Right atrium auricular region (tissue), 2 donors: ENCODE results near the gene CABLES1. TPM values are rescaled to one million over a fixed set of nuclear protein-coding genes. Genes with fewer than 3 reads are reported as not detected.

Experiments
- DNase-seq: peaks from one replicate; pipeline ENCODE4 v3.0.0-alpha.2; 2019; ENCODE audit warnings: low spot score
- H3K27ac ChIP-seq, 2 donors: fragments of 200-600 bp; sonication (generic); 1 replicate in 1 of 2; 2 replicates in 1 of 2; pipeline ENCODE4 v1.5.1; 2016 to 2019
- H3K27me3 ChIP-seq, 2 donors: fragments of 200-600 bp; sonication (generic); one replicate each; pipeline versions ENCODE4 v1.5.1 to v1.6.0; 2017 to 2019
- H3K36me3 ChIP-seq: fragments of 200-600 bp; sonication (generic); one replicate; pipeline ENCODE4 v1.5.1; 2016
- H3K4me1 ChIP-seq, 2 donors: fragments of 200-600 bp; sonication (generic); one replicate each; pipeline versions ENCODE4 v1.5.1 to v1.6.0; 2017 to 2019
- H3K4me3 ChIP-seq, 2 donors: fragments of 200-600 bp; sonication (generic); 1 replicate in 1 of 2; 2 replicates in 1 of 2; pipeline ENCODE4 v1.5.1; 2017 to 2019; ENCODE audit warnings: mild to moderate bottlenecking in 1 of 2, moderate library complexity in 1 of 2
- H3K9me3 ChIP-seq, 2 donors: fragments of 200-600 bp; sonication (generic); one replicate each; pipeline ENCODE4 v1.5.1; 2019
- total RNA-seq, 2 donors: library from RNA; depleted of rRNA; stranded (reverse); fragments of >200 nt; gene quantifications; one replicate each; pipeline ENCODE4 v1.1.0, GENCODE V29; 2016
- TF ChIP-seq, protein P1 (sequence below), 2 donors: fragments of 200-600 bp; sonication (generic); IDR thresholded peaks; one replicate each; pipeline ENCODE4 v1.5.1; 2019; ENCODE audit warnings: antibody characterized with exemption in 2 of 2

CABLES1 gene
- total RNA-seq, 2 donors from 2014 or later: 5.4 to 6.9 TPM

DNA sequence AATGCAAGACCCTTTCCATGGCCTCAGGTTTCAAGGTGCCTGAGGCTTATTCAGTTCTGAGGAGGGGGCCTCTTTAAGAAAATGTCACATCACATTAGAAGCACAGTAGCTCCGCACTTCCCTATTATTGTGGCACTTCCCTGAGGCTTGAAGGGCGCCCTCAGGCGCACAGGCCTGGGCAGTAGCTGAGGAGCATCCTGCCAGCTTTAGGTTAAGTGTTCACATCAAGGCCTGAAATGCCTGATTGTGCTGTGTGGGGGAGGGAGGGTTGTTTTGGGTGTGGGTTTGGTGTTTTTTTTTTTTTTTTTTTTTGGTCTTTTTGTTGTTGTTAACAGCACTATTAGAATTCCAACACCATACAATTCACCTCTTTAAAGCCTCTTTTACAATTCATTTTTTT lies 107.9 kb downstream of the CABLES1 start:
- H3K27me3 ChIP-seq: no peaks in the 10 kb centered on the region
- TF ChIP-seq, protein P1, sequence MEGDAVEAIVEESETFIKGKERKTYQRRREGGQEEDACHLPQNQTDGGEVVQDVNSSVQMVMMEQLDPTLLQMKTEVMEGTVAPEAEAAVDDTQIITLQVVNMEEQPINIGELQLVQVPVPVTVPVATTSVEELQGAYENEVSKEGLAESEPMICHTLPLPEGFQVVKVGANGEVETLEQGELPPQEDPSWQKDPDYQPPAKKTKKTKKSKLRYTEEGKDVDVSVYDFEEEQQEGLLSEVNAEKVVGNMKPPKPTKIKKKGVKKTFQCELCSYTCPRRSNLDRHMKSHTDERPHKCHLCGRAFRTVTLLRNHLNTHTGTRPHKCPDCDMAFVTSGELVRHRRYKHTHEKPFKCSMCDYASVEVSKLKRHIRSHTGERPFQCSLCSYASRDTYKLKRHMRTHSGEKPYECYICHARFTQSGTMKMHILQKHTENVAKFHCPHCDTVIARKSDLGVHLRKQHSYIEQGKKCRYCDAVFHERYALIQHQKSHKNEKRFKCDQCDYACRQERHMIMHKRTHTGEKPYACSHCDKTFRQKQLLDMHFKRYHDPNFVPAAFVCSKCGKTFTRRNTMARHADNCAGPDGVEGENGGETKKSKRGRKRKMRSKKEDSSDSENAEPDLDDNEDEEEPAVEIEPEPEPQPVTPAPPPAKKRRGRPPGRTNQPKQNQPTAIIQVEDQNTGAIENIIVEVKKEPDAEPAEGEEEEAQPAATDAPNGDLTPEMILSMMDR (IDR thresholded peaks at IDR 0.05): no peak
- no peak for DNase-seq

DNA sequence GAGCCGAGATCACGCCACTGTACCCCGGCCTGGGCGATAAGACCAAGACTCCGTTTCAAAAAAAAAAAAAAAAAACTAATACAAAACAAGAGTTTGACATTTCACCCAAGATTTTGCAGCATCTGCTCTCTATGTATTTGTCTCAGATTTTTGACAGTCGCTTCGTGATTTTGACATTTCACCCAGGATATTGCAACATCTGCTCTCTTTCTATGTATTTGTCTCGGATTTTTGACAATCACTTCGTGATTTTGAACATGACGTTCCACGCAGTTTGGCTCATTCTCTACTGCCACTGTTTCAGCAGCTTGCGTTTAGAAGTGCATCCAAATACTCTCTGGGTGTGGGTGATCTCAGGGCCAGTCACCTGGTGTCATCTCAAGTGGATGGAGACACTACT lies 108.5 kb downstream of the CABLES1 start:
- H3K4me1 ChIP-seq: peaks cover 0 to 9% of the 10 kb centered on the region in 2 donors
- H3K4me3 ChIP-seq: no peak overlapping the region
- H3K9me3 ChIP-seq: no peaks in the 10 kb centered on the region
- no peak overlapping the region for H3K27ac ChIP-seq
- no peaks in the 10 kb centered on the region for H3K36me3 ChIP-seq
- TF ChIP-seq, protein P1 (IDR thresholded peaks at IDR 0.05): no peak
- DNase-seq: no peak
- no peaks in the 10 kb centered on the region for H3K27me3 ChIP-seq

More for the DNA sequence above, 107.9 kb downstream of the CABLES1 start:
- Histone ChIP-seq H3K9me3 (no peaks in the 10 kb centered on the region), H3K36me3 (no peaks in the 10 kb centered on the region), H3K4me1 (peaks cover 0 to 15% of the 10 kb centered on the region in 2 donors), H3K4me3 (no peak overlapping the region), H3K27ac (no peak overlapping the region)

DNA sequence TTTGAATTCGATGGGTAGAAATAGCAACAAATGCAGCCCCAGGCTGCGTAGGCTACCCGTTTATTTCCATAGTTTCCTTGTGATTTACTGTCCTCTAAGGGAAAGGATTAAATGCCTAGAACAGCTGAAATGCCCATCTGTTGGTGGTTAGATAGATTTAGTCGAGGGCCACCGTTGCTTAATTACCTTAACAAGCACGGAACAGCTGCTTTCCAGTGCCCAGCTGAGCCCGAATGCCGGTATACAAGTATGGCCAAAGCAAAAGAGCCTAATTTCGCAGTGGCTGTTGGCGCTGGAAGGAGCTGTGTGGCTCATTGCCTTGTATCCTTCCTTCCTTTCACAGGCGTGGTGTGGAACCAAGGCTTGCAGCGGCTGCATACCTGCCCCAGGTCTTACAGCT lies 109.1 kb downstream of the CABLES1 start:
- Histone ChIP-seq H3K36me3 (no peaks in the 10 kb centered on the region), H3K27ac (no peak overlapping the region), H3K4me1 (peaks cover 0 to 6% of the 10 kb centered on the region in 2 donors), H3K27me3 (no peaks in the 10 kb centered on the region), H3K9me3 (no peaks in the 10 kb centered on the region), H3K4me3 (no peak overlapping the region)
- TF ChIP-seq, protein P1 (IDR thresholded peaks at IDR 0.05): no peak
- DNase-seq: no peak

DNA sequence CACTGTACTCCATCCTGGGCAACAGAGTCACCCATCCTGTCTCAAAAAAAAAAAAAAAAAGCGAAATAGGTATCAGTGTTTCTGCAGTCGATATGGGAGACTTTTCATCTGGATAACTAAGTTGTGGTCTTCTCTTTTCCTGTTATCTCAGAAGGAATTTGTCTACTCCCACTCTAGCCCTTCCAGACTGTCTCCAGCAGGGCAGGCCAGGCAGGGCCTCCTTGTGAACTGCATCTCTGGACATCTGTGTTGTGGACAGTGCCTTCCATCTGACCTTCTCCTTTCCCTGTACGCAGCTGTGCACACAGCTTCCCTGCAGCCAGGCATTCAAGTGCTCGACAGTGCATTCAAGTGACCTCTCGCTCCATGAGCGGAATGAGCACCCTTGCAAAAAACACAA lies 110.2 kb downstream of the CABLES1 start:
- no peak overlapping the region for H3K4me3 ChIP-seq
- H3K4me1 ChIP-seq: peaks cover 0 to 6% of the 10 kb centered on the region in 2 donors
- TF ChIP-seq, protein P1 (IDR thresholded peaks at IDR 0.05): no peak
- no peaks in the 10 kb centered on the region for H3K27me3 ChIP-seq
- no peak for DNase-seq
- H3K36me3 ChIP-seq: no peaks in the 10 kb centered on the region
- no peak overlapping the region for H3K27ac ChIP-seq
- H3K9me3 ChIP-seq: no peaks in the 10 kb centered on the region

DNA sequence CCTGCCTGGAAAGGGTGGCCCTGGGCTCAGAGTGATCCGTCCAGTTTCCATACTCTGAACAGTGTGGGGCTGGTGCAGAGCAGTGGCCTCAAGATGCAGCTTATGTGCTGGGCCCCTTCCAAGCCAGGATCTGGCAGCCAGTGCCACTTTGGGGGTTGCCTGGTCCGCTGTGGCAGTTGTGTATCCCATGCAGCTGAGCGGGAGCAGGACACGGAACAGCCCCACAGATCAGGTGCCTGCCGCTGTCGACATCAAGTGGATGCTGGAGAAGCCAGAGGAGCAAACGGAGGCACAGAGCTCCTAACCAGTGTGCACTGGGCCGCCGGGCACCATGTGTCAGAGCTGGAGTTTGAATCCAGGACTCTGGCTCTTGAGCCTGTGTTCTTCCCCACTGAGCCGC lies 112.0 kb downstream of the CABLES1 start:
- H3K9me3 ChIP-seq: no peaks in the 10 kb centered on the region

DNA sequence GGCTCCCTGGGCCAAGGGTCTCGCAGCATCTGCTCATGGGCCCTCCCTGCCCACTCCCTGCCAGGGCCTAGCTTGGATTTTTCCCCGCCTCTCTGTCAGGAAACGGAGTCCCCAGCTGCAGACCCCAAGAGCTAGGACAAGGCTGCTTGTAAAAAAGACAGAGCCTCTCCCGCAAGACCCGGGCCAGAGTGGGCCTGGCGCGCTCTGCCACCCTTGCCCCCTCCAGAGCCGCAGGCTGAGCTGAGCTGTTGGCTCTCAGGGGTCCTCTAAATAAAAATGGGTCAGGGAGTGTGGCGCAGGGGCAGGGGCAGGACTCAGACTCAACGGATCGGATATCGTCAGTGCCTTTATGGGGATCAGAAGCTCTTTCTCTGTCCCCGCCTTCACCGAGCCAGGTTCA lies 112.6 kb downstream of the CABLES1 start:
- no peak for DNase-seq
- Histone ChIP-seq H3K9me3 (no peaks in the 10 kb centered on the region), H3K4me3 (no peak overlapping the region), H3K36me3 (no peaks in the 10 kb centered on the region), H3K27ac (no peak overlapping the region), H3K4me1 (peaks cover 0 to 6% of the 10 kb centered on the region in 2 donors), H3K27me3 (no peaks in the 10 kb centered on the region)
- TF ChIP-seq, protein P1 (IDR thresholded peaks at IDR 0.05): no peak

More for the DNA sequence above, 112.0 kb downstream of the CABLES1 start:
- Histone ChIP-seq H3K4me1 (peaks cover 0 to 6% of the 10 kb centered on the region in 2 donors), H3K36me3 (no peaks in the 10 kb centered on the region), H3K4me3 (no peak overlapping the region), H3K27ac (no peak overlapping the region), H3K27me3 (no peaks in the 10 kb centered on the region)
- DNase-seq: no peak
- TF ChIP-seq, protein P1 (IDR thresholded peaks at IDR 0.05): no peak
